Measurements from ENCODE around the gene TSPAN15.
"Not testable (repeated sequence)": the region's sequence is repeated elsewhere in the genome, so short reads cannot be mapped to it uniquely, and the experiment has no call there.

The TSPAN15 gene

DNA sequence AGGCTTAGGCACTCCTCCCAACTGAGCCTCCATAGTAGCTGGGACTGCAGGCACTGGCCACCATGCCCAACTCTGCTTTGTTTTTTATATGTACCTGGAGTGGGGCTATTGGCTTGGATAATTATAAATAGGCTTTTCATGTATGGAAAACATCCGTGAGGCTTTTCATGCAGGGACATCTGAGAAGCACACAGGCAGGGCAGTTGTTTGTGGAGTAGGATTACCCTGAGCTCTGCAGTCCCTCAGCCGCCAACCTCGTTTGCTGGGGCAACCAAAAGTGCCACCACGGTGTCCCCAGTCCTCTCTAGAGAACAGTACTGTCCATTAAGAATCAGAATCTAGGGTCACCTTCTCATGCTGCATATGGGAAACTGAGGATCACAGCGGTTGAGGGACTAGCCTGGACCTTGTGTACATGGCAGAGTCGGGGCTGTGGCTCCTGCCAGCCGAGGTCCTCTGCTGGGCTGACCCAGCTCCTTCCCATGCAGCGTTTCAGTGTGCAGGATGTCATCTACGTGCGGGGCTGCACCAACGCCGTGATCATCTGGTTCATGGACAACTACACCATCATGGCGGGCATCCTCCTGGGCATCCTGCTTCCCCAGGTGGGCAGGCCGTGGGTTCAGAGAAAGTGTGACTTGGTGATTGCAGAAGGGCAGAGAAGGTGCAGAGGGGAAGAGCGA is 54.5 kb downstream of the TSPAN15 start:
- DNase-seq, result no peak

- DNase-seq, result no peak
Observed at GRCh38 chr10:69506487-69506833, 55.2 kb downstream of the TSPAN15 start.

DNA sequence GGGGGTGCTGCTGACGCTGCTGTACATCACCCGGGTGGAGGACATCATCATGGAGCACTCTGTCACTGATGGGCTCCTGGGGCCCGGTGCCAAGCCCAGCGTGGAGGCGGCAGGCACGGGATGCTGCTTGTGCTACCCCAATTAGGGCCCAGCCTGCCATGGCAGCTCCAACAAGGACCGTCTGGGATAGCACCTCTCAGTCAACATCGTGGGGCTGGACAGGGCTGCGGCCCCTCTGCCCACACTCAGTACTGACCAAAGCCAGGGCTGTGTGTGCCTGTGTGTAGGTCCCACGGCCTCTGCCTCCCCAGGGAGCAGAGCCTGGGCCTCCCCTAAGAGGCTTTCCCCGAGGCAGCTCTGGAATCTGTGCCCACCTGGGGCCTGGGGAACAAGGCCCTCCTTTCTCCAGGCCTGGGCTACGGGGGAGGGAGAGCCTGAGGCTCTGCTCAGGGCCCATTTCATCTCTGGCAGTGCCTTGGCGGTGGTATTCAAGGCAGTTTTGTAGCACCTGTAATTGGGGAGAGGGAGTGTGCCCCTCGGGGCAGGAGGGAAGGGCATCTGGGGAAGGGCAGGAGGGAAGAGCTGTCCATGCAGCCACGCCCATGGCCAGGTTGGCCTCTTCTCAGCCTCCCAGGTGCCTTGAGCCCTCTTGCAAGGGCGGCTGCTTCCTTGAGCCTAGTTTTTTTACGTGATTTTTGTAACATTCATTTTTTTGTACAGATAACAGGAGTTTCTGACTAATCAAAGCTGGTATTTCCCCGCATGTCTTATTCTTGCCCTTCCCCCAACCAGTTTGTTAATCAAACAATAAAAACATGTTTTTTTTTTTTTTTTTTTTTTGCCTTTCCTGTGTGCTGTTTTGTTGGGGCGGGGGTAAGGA is 55.8 kb downstream of the TSPAN15 start:
- DNase-seq, result no peak

GRCh38 chr10:69508738-69509340 is 57.6 kb downstream of the TSPAN15 start:
- DNase-seq, result no peak

- DNase-seq, result no peak
Observed at GRCh38 chr10:69512901-69513300, 61.6 kb downstream of the TSPAN15 start.

DNA sequence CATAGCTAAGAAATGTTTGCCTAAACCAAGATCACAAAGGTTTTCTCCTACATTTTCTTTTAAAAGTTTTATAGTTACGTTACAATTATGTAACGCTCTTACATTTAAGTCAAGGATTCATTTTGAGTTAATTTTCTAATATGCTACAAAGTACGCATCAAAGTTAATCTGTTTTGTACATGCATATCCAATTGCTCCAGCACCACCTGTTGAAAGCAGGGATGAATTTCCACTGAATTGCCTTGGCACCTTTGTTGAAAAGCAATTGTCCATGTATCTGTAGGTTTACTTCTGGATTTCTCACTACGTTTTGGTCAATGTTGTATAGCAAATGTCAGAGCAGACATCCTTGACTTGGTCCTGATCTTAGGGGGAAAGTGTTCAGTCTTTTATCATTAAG is 62.4 kb downstream of the TSPAN15 start:
- no peak for DNase-seq

GRCh38 chr10:69515699-69516259 is 64.5 kb downstream of the TSPAN15 start:
- peak; percentile 28 for DNase-seq

DNA sequence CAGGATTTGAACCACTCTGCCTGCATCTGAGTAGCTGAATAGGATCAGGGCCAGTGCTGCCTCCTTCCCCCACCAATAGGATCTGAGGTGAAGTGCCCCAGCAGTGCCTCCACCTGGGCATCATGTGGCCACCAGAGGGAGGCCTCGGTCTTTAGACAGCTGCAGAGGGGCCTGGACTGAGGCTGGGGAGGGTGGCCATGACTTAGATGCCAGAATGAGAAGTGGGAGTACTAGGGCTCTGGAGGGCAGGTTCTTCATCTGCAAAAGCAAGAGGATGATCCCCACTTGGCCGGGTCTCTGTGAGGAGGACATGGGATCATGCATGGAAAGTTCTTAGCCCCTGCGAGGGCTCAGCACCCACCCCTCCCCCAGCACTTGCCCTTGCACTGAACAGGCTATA is 65.1 kb downstream of the TSPAN15 start:
- peak; percentile 27 for DNase-seq

- no peak for DNase-seq
Observed at GRCh38 chr10:69516796-69517195, 65.5 kb downstream of the TSPAN15 start.

DNA sequence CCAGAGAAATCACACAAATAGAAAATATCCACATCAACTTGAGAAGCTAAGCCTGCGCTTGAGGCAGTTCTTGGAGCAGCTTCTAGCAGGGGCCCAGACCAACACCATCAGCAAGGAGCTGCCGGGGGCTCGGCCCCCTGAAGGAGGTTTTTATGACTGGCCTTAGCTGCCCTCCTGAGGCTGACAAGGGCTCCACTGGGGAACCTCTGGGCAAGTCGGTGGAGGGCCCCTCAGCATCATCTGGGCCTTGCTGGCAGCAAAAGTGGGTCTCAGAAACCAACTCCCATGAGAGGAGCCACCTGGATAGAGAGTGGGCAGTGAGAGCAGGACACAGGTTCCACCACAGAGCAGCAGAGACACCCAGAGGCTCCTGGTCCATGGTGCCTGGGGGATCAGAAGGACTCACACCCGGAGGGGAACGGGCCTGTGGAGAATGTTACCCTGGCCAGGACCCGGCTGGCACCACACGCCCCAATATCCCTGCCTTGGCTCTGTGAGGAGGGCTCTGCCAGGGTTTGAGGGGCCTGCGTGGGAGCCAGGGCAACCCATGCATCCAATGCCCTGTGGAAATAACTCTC is 66.1 kb downstream of the TSPAN15 start:
- no peak for DNase-seq

GRCh38 chr10:69527961-69528360 is 76.7 kb downstream of the TSPAN15 start:
- DNase-seq, result no peak

DNA sequence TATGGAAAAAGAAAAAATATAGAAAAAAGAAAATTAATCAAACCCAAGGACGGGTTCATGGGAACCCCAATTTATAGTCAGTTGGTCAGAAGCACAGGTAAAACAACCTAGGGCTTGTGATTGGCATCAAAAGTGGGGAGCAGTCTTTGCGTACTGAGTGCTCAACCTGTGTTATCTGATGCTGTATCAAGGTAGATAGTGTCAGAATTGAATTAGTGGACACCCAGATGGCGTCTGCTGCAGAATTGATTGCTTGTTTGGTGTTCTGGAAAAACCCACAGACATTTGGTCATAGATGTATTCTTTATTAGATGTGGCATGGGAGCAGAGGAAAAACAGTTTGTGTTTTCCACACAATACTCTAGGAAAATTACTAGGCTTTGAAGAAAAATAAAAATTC is 82.4 kb downstream of the TSPAN15 start:
- no peak for DNase-seq

DNA sequence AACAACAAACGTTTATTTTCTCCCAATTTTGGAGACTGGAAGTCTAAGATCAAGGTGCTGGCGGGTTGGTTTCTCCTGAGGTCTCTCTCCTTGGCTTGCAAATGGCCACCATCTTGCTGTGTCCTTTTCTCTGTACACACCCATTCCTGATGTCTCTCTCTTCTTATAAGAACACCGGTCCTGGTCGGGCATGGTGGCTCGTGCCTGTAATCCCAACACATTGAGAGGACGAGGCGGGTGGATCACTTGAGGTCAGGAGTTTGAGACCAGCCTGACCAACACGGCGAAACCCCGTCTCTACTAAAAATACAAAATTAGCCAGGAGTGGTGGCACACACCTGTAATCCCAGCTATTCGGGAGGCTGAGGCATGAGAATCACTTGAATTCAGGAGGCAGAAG is 85.3 kb downstream of the TSPAN15 start:
- not testable (repeated sequence) for DNase-seq

DNA sequence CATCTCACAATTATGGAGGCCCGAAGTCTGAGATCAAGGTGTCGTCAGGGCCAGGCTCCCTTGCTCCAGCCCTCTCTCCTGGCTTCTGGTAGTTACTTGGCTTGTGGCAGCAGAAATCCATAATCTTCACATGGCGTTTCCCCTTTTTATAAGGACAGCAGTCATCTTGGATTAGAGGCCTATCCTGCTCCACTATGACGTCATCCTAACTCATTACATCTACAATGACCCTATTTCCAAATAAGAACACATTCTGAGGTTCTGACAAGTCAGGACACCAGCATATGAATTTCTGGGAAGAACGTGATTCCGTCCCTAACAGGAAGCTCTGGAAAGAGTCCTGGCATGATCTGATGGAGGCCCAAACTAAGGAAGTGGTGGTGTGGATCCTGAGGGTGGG is 86.2 kb downstream of the TSPAN15 start:
- no peak for DNase-seq

GRCh38 chr10:69538461-69538860 is 87.2 kb downstream of the TSPAN15 start:
- DNase-seq, result no peak

DNA sequence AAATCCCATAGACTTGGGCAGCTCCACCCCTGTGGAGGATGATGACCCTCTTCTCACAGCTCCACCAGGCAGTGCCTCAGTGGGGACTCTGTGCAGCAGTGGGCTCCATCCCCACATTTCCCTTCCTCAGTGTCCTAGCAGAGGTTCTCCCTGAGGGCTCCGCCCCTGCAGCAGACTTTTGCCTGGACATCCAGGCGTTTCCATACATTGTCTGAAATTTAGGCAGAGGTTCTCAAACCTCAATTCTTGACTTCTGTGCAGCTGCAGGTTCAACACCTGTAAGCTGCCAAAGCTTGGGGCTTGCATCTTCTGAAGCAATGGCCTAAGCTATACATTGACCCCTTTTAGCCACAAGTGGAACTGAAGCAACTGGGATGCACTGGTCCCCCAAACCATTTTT is 90.2 kb downstream of the TSPAN15 start:
- no peak for DNase-seq

DNA sequence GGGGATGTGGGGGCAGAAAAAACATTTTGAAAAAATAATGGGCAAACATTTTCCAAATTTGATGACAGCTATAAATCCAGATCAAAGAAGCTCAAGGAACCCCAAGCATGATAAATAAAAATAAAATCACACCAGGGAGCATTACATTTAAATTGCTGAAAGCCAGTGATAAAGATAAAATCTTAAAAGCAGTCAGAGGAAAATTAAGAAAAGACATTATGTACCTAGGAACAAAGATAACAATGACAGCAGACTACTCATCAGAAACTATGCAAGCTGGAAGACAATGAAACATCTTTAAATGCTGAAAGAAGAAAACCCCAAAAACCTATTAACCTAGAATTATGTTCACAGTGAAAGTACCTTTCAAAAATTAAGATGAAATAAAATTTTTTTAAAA is 98.7 kb downstream of the TSPAN15 start:
- no peak for DNase-seq

DNA sequence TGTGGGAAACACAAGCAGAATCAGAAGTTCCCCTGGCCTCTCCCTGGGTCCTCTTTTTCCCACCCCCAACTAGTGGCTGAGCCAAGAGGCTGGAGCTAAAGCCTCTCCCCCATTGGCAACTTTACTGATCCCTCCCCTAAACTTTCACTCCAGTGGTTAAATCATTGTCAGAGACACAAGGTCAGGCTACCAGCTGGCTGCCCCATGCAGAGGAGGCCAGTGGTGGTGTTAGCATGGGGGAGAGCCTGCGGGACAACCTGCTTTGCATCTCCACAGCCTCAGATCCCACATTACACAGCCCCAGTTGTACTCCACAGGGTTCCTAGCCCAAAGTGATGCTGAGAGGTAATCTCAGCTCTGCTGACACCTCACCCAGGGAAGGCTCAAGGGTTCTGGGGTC is 101.0 kb downstream of the TSPAN15 start:
- no peak for DNase-seq

DNA sequence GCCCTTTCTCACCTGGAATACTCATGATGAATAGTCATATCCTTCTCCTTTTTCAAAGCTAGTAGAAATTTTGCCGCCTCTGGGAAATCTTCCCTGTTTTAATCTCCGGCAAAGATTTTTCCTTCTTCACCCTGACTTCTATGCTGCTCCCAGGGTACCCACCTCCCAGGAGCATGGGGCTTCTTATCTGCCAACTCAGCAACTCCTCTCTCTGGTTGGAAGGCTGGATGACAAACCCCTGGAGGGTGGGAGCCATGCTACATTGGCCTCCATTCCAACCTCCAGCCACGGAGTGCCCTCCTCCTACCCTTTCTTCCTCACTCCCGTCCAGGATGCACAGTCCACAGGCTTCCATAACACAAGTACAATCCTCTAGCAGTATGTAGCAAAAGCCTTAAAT is 102.1 kb downstream of the TSPAN15 start:
- no peak for DNase-seq

- DNase-seq, result no peak
Observed at GRCh38 chr10:69554611-69555010, 103.3 kb downstream of the TSPAN15 start.
